Adipose tissue (tissue), 3 donors: ENCODE results near the gene MAF. TPM values are rescaled to one million over a fixed set of nuclear protein-coding genes. Genes with fewer than 3 reads are reported as not detected.
A peak's percentile ranks its signal among the peaks of the same experiment; 100 is the strongest.

ENCODE experiments used
- H3K27ac ChIP-seq: one replicate; pipeline ENCODE4 v1.5.1; 2013; ENCODE audit warnings: low read depth, low read length
- WGBS, 3 donors: extraction: QIAGEN DNeasy Blood & Tissue Kit; methylation state at CpG; one replicate each; pipeline ENCODE4 v1.1.7; 2013; 5-methylcytosine and 5-hydroxymethylcytosine counted together
- polyA plus RNA-seq, 3 donors: library from polyadenylated mRNA; stranded (reverse); fragments of 200-250 nt; gene quantifications; one replicate each; pipeline ENCODE4 v1.2.3, GENCODE V29; 2013
- donor health status: healthy with polysubstance abuse.
- donor health status: Bipolar disorder and iron deficiency.
- donor health status: healthy.

MAF gene
- polyA plus RNA-seq, 3 donors: 2.5 to 30.0 (median 11.7) TPM

GRCh38 chr16:79618692-79619050, 18.1 kb upstream of the MAF start:
- WGBS, 3 donors: 80 to 94% (median 87%) methylated on average over 7 of the region's 7 CpGs

GRCh38 chr16:79618041-79618691, 17.6 kb upstream of the MAF start:
- H3K27ac ChIP-seq: no peak overlapping the region
- 65 to 85% (median 66%) methylated on average over 5 of the region's 5 CpGs for WGBS, 3 donors

More at GRCh38 chr16:79618692-79619050, 18.1 kb upstream of the MAF start:
- no peak overlapping the region for H3K27ac ChIP-seq

DNA sequence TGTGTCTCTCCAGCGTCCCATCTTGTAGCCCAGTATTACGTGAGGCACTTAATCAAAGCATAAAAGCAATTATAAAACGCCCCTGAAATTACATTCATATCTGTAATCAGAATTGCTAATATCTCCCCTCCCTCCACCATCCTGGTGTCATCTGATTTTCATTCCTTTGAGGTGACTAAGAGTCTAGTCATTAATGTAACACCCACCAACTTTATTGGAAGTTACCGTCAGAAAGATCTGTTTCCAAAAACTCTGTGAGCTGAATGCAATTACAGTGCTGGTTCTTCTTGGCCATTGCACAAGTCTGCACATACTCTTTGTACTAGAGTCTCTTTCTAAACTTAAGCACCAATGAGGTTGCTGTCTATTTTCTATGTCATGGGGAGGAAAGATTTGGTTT, 12.5 kb upstream of the MAF start:
- 74 to 87% (median 77%) methylated on average over 4 of the region's 4 CpGs for WGBS, 3 donors

GRCh38 chr16:79612207-79612606, 11.7 kb upstream of the MAF start:
- WGBS, 3 donors: 85 to 92% (median 89%) methylated on average over 2 of the region's 2 CpGs

More for the DNA sequence above, 12.5 kb upstream of the MAF start:
- H3K27ac ChIP-seq: no peak overlapping the region

DNA sequence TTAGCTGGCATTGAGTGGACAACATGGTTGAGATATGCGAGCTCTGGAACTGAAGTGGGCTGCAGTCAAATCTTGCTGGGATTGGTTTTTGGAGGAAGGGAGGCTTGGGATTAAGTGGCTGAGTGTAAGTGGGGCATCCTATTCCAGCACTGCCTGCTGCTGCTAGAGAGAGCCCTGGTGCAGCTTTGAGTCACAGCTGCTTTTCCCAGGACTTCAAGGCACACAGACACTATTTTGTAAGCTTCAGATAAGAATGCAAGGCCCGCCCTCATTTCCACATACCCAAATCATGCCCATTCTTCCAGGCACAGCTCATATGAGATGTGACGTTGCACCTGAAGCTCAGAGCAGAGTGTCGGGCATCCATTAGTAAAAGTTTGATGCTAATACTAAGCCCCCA, 10.2 kb upstream of the MAF start:
- H3K27ac ChIP-seq: no peak overlapping the region
- 89 to 92% (median 89%) methylated on average over 4 of the region's 4 CpGs for WGBS, 3 donors

More at GRCh38 chr16:79612207-79612606, 11.7 kb upstream of the MAF start:
- H3K27ac ChIP-seq: no peak overlapping the region

DNA sequence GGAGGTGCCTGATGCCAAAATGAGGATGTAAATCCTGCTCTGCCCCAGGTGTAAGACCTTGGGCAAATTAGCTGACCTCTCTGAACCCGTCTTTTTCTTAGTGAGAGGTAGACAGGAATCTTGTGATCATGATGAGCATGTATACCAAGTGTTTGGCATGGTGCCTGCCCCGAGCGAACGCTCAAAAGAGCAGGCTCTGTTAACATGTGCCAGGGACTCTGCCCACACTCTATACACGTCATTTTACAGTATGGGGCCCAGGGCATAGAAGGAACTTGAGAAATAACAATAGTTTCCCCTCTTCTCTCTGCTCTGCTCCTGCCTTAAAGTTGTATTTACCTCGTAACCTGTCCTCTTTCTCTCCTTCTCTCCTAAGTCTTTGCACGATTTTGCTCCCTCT, 9.3 kb upstream of the MAF start:
- H3K27ac ChIP-seq: no peak overlapping the region
- 65 to 68% (median 68%) methylated on average over 7 of the region's 7 CpGs for WGBS, 3 donors

DNA sequence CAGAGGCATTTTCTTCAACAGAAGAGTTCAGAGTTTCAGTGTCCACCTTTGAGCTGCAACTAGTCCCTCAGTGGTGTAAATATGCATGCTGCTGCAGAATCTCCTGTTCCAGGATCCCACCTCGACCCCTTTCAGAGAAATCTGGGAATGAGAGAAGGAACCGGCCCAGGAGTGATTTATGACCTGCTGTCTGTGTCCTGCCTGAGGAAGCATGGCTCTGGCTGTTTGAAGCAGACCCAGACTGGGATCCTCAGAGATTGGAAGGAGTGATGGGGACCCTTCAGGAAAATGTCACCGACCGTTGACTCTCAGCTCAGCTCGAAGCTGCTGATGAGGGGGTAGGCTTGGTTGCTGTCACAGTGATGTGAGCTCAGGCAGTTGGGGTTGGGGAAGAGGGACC, 8.4 kb upstream of the MAF start:
- WGBS, 3 donors: 60 to 71% (median 71%) methylated on average over 5 of the region's 5 CpGs
- H3K27ac ChIP-seq: no peak overlapping the region

DNA sequence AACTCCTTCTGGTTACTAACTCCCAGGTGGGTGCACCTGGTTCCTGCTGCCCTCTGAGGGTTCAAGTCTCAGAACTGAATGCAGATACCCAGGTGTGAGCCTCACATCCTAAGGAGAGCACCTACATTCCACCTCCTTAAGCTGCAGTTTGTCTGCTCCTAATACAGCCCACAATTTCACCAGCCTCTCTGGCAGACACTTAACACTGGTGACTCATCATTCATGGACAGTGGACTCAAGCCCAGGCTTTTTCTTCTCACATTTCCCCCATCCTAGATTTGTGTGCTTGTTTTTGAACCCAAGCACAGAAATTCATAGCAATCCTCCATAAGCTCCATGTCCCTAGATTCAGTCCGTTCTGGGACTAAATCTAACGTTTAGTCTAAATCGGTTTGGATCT, 7.0 kb upstream of the MAF start:
- H3K27ac ChIP-seq: no peak overlapping the region
- 69 to 84% (median 74%) methylated on average over 3 of the region's 3 CpGs for WGBS, 3 donors

GRCh38 chr16:79605999-79606398, 5.5 kb upstream of the MAF start:
- H3K27ac ChIP-seq: no peak overlapping the region
- 36 to 57% (median 47%) methylated on average over 7 of the region's 7 CpGs for WGBS, 3 donors

GRCh38 chr16:79603055-79603454, 2.5 kb upstream of the MAF start:
- H3K27ac ChIP-seq: no peak overlapping the region
- WGBS, 3 donors: 61 to 73% (median 66%) methylated on average over 2 of the region's 2 CpGs

- no peak overlapping the region for H3K27ac ChIP-seq
- WGBS, 3 donors: 28 to 30% (median 29%) methylated on average over 5 of the region's 5 CpGs
Measured at GRCh38 chr16:79602628-79603014, 2.1 kb upstream of the MAF start.

DNA sequence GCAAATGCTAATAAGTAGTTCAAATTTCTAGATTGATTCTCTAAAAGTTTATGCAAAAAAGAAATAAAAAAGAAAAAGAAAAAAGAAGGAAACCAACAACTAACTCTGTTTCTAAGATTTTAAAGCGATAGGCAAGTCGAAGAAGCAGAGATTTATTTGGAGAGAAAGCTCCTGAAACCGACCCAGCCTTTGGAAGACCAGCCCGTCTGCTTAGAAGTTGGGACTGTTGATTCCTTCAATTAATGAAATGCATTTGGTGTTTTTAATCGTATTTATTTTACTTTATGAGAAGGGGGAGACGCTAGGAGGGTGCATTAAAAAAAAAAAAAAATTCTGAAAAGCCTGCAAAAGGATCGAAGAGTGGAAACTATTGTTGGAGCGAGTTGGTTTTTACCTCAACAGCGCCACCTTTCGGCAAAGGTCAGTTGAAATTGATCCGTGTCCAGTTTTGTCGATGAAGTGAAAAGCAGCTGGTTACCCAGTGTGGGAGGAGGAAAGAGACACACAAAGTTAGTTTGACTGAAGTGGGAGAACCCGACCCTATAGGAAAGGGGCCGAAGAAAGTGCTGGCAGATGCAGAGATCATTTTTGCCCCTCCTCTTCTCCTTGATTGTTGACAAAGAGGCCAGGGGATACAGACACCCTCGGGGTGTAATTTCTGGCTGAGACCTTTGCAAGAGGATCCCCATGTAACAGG, 1.5 kb upstream of the MAF start:
- 1 to 3% (median 2%) methylated on average over 15 of the region's 15 CpGs for WGBS, 3 donors
- peak overlapping the region; percentile 87 for H3K27ac ChIP-seq

- WGBS, 3 donors: 0 to 1% (median 0%) methylated on average over 51 of the region's 51 CpGs
- peak overlapping the region; percentile 87 for H3K27ac ChIP-seq
Measured at GRCh38 chr16:79601092-79601930, 774 bp upstream of the MAF start.

GRCh38 chr16:79599837-79600637, 500 bp downstream of the MAF start:
- H3K27ac ChIP-seq: no peak overlapping the region
- WGBS, 3 donors: 0 to 1% (median 1%) methylated on average over 56 to 84 of the region's 84 CpGs

DNA sequence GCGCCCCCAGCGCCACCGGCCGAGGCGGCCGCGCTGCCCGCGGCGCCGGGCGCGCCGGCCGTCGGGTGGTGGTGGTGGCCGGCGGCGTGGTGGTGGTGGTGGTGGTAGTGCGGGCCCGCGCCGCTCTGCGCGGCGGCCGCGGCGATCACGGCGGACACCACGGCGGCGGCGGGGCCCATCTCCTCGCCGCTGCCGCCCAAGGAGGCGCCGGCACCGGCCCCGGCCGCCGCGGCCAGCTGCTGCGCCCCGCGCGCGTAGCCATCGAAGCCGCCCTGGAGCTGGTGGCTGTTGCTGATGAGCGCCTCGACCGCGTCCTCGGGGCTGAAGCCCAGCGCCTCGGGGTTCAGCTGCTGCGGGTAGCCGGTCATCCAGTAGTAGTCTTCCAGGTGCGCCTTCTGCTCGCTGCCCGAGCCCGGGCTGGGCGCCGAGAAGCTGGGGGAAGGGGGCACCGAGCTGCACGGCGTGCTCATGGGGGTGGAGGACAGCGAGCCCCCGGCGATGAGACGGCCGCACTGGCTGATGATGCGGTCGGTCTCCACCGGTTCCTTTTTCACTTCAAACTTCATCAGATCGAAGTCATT, 1.2 kb downstream of the MAF start:
- 0 to 1% (median 1%) methylated on average over 46 to 79 of the region's 79 CpGs for WGBS, 3 donors

GRCh38 chr16:79598348-79599181, 2.0 kb downstream of the MAF start:
- no peak overlapping the region for H3K27ac ChIP-seq
- WGBS, 3 donors: 0 to 2% (median 1%) methylated on average over 48 to 51 of the region's 51 CpGs

More for the DNA sequence above, 1.2 kb downstream of the MAF start:
- no peak overlapping the region for H3K27ac ChIP-seq

DNA sequence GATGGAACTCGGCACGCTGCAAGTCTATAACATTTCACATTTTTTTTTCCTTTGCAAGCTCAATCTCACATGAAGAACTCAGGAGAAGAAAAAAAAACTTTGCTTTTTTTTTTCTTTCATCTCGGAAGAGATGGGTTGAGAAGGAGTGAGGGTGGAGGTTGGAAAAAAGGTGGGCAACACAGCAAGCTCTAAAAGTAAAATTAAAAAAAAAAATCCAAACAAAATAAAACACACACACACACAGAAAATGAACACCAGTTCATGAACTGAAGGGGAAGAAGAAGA, 2.5 kb downstream of the MAF start:
- H3K27ac ChIP-seq: no peak overlapping the region
- 24 to 54% (median 30%) methylated on average over 3 of the region's 3 CpGs for WGBS, 3 donors
